Vagina (tissue), 2 donors: ENCODE measurements around the gene NPM1.

Experiments
- CTCF ChIP-seq, 3 experiments: fragments of 450-650 bp in 2 of 3; fragments of 200-600 bp in 1 of 3; sonication (generic) in 1 of 3; IDR thresholded peaks; one replicate each; pipeline ENCODE4 v1.5.1; 2017 to 2019; ENCODE audit warnings: antibody characterized with exemption in 3 of 3, mild to moderate bottlenecking in 2 of 3, moderate library complexity in 2 of 3
- POLR2A ChIP-seq, 2 donors: fragments of 450-650 bp; IDR thresholded peaks; one replicate each; pipeline ENCODE4 v1.6.1; 2017; ENCODE audit warnings: antibody characterized with exemption in 2 of 2, mild to moderate bottlenecking in 2 of 2, moderate library complexity in 2 of 2
- POLR2AphosphoS5 ChIP-seq, 2 donors: sonication (generic); formaldehyde crosslinking; IDR thresholded peaks; one replicate each; pipeline ENCODE4 v1.9.0; 2017; ENCODE audit warnings: antibody characterized with exemption in 2 of 2, mild to moderate bottlenecking in 2 of 2, low read depth in 1 of 2; ENCODE audit not compliant: insufficient read depth in 1 of 2

GRCh38 chr5:171426680-171427079, 39.0 kb downstream of the NPM1 start:
- TF ChIP-seq CTCF (IDR thresholded peaks at IDR 0.05): no peak
- TF ChIP-seq POLR2AphosphoS5 (IDR thresholded peaks at IDR 0.05; ENCODE audit: insufficient read depth in 1 of 2, low read depth in 1 of 2): no peak
- TF ChIP-seq POLR2A (IDR thresholded peaks at IDR 0.05): no peak
